ENCODE data around the gene GABRB2. TPM values are rescaled to one million over a fixed set of nuclear protein-coding genes. Genes with fewer than 3 reads are reported as not detected.

GABRB2 gene
- total RNA-seq, 3 donors from 2014 or later (not counting 1 experiment from before 2014, with no cell fraction given): not detected

DNA sequence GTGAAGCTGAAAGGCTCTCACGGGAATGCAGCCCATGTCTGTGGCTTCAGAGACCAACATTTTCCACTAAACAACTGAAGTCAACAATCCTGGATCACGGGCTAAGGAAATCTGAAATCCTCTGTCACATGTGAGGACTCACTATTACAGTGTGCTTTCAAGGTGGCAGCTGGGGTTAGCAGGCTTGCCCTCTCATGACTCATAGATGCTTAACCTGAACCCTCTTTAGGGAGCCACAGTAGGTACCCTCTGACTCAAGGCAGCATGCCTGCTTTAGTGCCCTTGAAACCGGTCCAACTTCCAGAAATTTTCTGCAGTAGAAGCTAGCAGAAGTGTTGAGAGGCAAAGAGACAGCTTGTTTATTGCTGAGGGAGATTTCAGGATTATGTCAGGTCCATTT lies 232.5 kb downstream of the GABRB2 start:
- no peak overlapping the region for H3K27ac Mint-ChIP-seq
- no peak for DNase-seq
- H3K9me3 Mint-ChIP-seq: peaks cover 4 to 6% of the 10 kb centered on the region in 2 donors
- no peaks in the 10 kb centered on the region for H3K27me3 Mint-ChIP-seq (ENCODE audit: low read depth in 2 of 2)
- no peak overlapping the region for H3K4me3 Mint-ChIP-seq
- no peak for ATAC-seq
- TF ChIP-seq, protein P1, sequence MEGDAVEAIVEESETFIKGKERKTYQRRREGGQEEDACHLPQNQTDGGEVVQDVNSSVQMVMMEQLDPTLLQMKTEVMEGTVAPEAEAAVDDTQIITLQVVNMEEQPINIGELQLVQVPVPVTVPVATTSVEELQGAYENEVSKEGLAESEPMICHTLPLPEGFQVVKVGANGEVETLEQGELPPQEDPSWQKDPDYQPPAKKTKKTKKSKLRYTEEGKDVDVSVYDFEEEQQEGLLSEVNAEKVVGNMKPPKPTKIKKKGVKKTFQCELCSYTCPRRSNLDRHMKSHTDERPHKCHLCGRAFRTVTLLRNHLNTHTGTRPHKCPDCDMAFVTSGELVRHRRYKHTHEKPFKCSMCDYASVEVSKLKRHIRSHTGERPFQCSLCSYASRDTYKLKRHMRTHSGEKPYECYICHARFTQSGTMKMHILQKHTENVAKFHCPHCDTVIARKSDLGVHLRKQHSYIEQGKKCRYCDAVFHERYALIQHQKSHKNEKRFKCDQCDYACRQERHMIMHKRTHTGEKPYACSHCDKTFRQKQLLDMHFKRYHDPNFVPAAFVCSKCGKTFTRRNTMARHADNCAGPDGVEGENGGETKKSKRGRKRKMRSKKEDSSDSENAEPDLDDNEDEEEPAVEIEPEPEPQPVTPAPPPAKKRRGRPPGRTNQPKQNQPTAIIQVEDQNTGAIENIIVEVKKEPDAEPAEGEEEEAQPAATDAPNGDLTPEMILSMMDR (IDR thresholded peaks at IDR 0.05): no peak
- Histone ChIP-seq H3K27me3 (ENCODE audit: control insufficient read depth, insufficient read depth, low read length) (no peaks in the 10 kb centered on the region), H3K4me3 (ENCODE audit: low read length) (no peak overlapping the region), H3K9me3 (ENCODE audit: control insufficient read depth, insufficient read depth, low read length) (no peaks in the 10 kb centered on the region), H3K27ac (ENCODE audit: low read length) (no peak overlapping the region), H3K4me1 (ENCODE audit: control insufficient read depth, insufficient read depth, low read length) (no peaks in the 10 kb centered on the region), H3K36me3 (ENCODE audit: control insufficient read depth, insufficient read depth, low read length) (no peaks in the 10 kb centered on the region)
- WGBS (ENCODE audit: insufficient coverage): 86% methylated on average over 3 of the region's 3 CpGs
- H3K4me1 Mint-ChIP-seq: no peaks in the 10 kb centered on the region
- intact Hi-C loops (cut with micrococcal nuclease): no loop called here
- H3K36me3 Mint-ChIP-seq: no peaks in the 10 kb centered on the region

DNA sequence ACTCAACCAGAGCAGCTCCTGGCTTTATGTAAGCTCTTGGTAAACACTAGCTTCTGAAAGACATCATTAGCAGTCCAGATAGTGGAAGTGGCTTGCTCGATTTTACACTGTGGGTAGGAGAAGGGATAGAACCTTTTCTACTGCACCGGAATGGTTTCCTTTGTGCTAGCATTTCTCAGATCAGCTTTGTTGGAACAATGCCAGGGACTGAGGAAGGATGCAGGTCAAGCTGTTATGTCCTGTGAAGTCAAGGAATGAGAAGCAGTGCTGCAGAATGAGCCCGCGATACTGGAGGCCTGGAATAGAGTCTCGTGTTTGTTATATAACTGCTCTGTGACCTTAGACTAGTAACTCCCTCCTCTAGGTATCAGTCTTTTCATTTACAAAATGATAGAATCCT lies 233.6 kb downstream of the GABRB2 start:
- DNase-seq (no peak), ATAC-seq (no peak)
- Mint-ChIP-seq H3K36me3 (no peaks in the 10 kb centered on the region), H3K27ac (no peak overlapping the region), H3K4me1 (no peaks in the 10 kb centered on the region), H3K4me3 (no peak overlapping the region), H3K9me3 (peaks cover 6 to 8% of the 10 kb centered on the region in 2 donors), H3K27me3 (ENCODE audit: low read depth in 2 of 2) (no peaks in the 10 kb centered on the region)
- H3K4me3 ChIP-seq (ENCODE audit: low read length): no peak overlapping the region
- intact Hi-C loops (cut with micrococcal nuclease): no loop called here
- H3K4me1 ChIP-seq (ENCODE audit: control insufficient read depth, insufficient read depth, low read length): no peaks in the 10 kb centered on the region
- TF ChIP-seq, protein P1 (IDR thresholded peaks at IDR 0.05): no peak
- no peaks in the 10 kb centered on the region for H3K27me3 ChIP-seq (ENCODE audit: control insufficient read depth, insufficient read depth, low read length)
- 48% methylated on average over 2 of the region's 5 CpGs for WGBS (ENCODE audit: insufficient coverage)
- H3K27ac ChIP-seq (ENCODE audit: low read length): no peak overlapping the region
- H3K9me3 ChIP-seq (ENCODE audit: control insufficient read depth, insufficient read depth, low read length): no peaks in the 10 kb centered on the region
- no peaks in the 10 kb centered on the region for H3K36me3 ChIP-seq (ENCODE audit: control insufficient read depth, insufficient read depth, low read length)

DNA sequence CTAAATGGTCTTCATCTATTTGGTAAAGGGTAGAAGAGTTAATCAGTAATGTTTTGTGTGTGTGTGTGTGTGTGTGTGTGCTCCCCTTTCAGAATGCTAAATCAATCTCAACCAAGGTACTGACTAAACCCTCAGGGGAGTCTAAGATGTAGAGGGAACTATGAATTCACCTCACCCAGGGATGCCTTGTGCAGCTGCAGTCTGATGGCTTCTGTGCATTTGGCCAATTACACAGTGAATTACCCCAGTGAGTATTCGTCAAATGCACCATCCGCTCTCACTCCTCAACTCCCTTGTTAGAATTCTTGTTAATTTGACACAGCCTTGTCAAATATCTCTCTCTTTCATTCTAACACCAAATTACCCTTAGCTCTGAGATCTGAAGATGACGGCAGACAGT lies 234.6 kb downstream of the GABRB2 start:
- Mint-ChIP-seq H3K4me3 (no peak overlapping the region), H3K9me3 (peaks cover 6 to 8% of the 10 kb centered on the region in 2 donors), H3K27ac (no peak overlapping the region), H3K27me3 (ENCODE audit: low read depth in 2 of 2) (no peaks in the 10 kb centered on the region), H3K36me3 (no peaks in the 10 kb centered on the region), H3K4me1 (no peaks in the 10 kb centered on the region)
- Histone ChIP-seq H3K27ac (ENCODE audit: low read length) (no peak overlapping the region), H3K4me1 (ENCODE audit: control insufficient read depth, insufficient read depth, low read length) (no peaks in the 10 kb centered on the region), H3K27me3 (ENCODE audit: control insufficient read depth, insufficient read depth, low read length) (no peaks in the 10 kb centered on the region), H3K4me3 (ENCODE audit: low read length) (no peak overlapping the region), H3K36me3 (ENCODE audit: control insufficient read depth, insufficient read depth, low read length) (no peaks in the 10 kb centered on the region), H3K9me3 (ENCODE audit: control insufficient read depth, insufficient read depth, low read length) (no peaks in the 10 kb centered on the region)
- TF ChIP-seq, protein P1 (IDR thresholded peaks at IDR 0.05): no peak
- 59% methylated on average over 2 of the region's 3 CpGs for WGBS (ENCODE audit: insufficient coverage)
- DNase-seq: no peak
- no peak for ATAC-seq
- intact Hi-C loops (cut with micrococcal nuclease): no loop called here

DNA sequence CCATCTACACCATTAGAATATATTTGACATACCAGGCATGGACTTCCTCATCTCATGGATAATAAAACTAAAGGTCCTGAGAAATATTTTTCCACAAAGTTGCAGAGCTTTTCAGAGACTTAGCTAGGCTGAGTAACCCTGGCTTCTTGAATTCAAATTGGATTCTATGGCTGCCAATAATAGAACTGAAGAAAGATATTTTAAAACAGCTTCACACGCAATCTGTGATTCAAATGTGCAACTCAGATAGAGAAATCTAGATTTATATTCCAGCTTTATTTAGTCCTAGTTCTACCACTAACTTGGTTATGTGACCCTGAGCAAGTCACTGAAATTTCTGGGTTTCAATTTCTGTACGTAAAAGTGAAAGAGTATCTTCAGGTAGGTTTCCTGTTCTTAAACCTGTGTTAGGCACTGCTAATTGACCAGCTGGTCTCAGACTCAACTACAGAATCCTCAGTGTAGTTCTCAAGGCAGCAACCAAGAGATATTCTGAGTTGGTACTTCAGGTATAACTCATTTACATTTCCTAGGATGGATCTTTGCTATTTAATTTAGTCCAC lies 235.3 kb downstream of the GABRB2 start:
- 75% methylated on average over 2 of the region's 2 CpGs for WGBS (ENCODE audit: insufficient coverage)
- intact Hi-C loops (cut with micrococcal nuclease): no loop called here
- TF ChIP-seq, protein P1 (IDR thresholded peaks at IDR 0.05): no peak

More for the DNA sequence above, 235.3 kb downstream of the GABRB2 start:
- H3K27ac ChIP-seq (ENCODE audit: low read length): no peak overlapping the region
- H3K36me3 ChIP-seq (ENCODE audit: control insufficient read depth, insufficient read depth, low read length): no peaks in the 10 kb centered on the region
- H3K4me3 Mint-ChIP-seq: no peak overlapping the region
- no peaks in the 10 kb centered on the region for H3K27me3 ChIP-seq (ENCODE audit: control insufficient read depth, insufficient read depth, low read length)
- H3K4me3 ChIP-seq (ENCODE audit: low read length): no peak overlapping the region
- no peaks in the 10 kb centered on the region for H3K4me1 Mint-ChIP-seq
- H3K9me3 Mint-ChIP-seq: peaks cover 3 to 8% of the 10 kb centered on the region in 2 donors
- ATAC-seq: no peak
- DNase-seq: no peak
- no peak overlapping the region for H3K27ac Mint-ChIP-seq
- H3K36me3 Mint-ChIP-seq: no peaks in the 10 kb centered on the region
- H3K9me3 ChIP-seq (ENCODE audit: control insufficient read depth, insufficient read depth, low read length): no peaks in the 10 kb centered on the region
- no peaks in the 10 kb centered on the region for H3K27me3 Mint-ChIP-seq (ENCODE audit: low read depth in 2 of 2)
- no peaks in the 10 kb centered on the region for H3K4me1 ChIP-seq (ENCODE audit: control insufficient read depth, insufficient read depth, low read length)
